Immature natural killer cell (primary cell): ENCODE measurements around the gene RNF133. TPM values are rescaled to one million over a fixed set of nuclear protein-coding genes. Genes with fewer than 3 reads are reported as not detected.

Experiments
- DNase-seq, 3 donors: peaks; one replicate each; pipeline ENCODE4 v3.0.0; 2022; ENCODE audit warnings: mixed read lengths in 1 of 3
- H3K27ac Mint-ChIP-seq, 6 donors: one replicate each; pipeline ENCODE4 v1.8.0; 2020; ENCODE audit warnings: mixed read lengths in 6 of 6, mild to moderate bottlenecking in 5 of 6, inconsistent platforms in 4 of 6, moderate library complexity in 3 of 6
- H3K27me3 Mint-ChIP-seq, 3 donors: one replicate each; pipeline ENCODE4 v1.8.0; 2020 to 2021; ENCODE audit warnings: low read depth in 3 of 3, mild to moderate bottlenecking in 3 of 3, mixed read lengths in 3 of 3, moderate library complexity in 3 of 3, inconsistent platforms in 1 of 3
- H3K36me3 Mint-ChIP-seq, 3 donors: one replicate each; pipeline ENCODE4 v1.8.0; 2020; ENCODE audit warnings: mixed read lengths in 3 of 3, inconsistent platforms in 2 of 3, mild to moderate bottlenecking in 2 of 3
- H3K4me1 Mint-ChIP-seq, 2 donors: one replicate each; pipeline ENCODE4 v1.8.0; 2020; ENCODE audit warnings: inconsistent platforms in 2 of 2, mild to moderate bottlenecking in 2 of 2, mixed read lengths in 2 of 2, moderate library complexity in 1 of 2
- H3K4me3 Mint-ChIP-seq, 5 donors: one replicate each; pipeline ENCODE4 v1.8.0; 2020; ENCODE audit warnings: mild to moderate bottlenecking in 5 of 5, mixed read lengths in 5 of 5, inconsistent platforms in 3 of 5, moderate library complexity in 3 of 5
- H3K9me3 Mint-ChIP-seq, 6 donors: one replicate each; pipeline ENCODE4 v1.8.0; 2020; ENCODE audit warnings: mild to moderate bottlenecking in 6 of 6, mixed read lengths in 6 of 6, inconsistent platforms in 4 of 6, moderate library complexity in 3 of 6
- polyA plus RNA-seq, 3 donors: library from polyadenylated mRNA; unstranded; fragments of 300-500 nt; fragmentation: Illumina TruSeq; gene quantifications; one replicate each; pipeline ENCODE4 v1.2.3, GENCODE V29; 2021

The RNF133 gene, protein sequence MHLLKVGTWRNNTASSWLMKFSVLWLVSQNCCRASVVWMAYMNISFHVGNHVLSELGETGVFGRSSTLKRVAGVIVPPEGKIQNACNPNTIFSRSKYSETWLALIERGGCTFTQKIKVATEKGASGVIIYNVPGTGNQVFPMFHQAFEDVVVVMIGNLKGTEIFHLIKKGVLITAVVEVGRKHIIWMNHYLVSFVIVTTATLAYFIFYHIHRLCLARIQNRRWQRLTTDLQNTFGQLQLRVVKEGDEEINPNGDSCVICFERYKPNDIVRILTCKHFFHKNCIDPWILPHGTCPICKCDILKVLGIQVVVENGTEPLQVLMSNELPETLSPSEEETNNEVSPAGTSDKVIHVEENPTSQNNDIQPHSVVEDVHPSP
- polyA plus RNA-seq, result not detected

DNA sequence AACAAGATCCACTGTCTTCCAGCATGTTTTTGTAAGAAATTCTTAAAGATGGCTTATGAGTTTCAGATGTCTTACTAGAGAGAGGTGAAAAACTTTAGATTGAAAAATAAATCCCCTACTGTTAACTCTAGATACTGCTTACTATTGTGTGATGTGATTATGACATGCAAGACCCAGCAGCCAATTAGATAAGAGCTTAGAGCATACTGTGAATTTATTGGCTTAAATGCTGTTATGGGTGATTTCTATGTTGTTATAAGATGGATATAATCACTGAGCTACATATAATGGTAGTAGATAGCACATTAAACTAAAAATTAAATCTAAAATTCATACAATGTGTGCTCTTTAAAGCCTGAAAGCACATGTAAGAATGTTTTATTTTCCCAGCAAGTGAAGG is at the start of gene RNF133:
Gene RNF133 (minus strand): TSS at position 101 of the 400 bp plus-strand sequence. CDS start 199 bp downstream, outside the sequence.
- H3K27me3 Mint-ChIP-seq, result peaks cover 0 to 2% (median 0%) of the 10 kb centered on the region in 3 donors
- H3K36me3 Mint-ChIP-seq, result no peaks in the 10 kb centered on the region
- H3K4me3 Mint-ChIP-seq, result no peak within 1 kb of the TSS
- peaks cover 12 to 46% (median 19%) of the 10 kb centered on the region in 6 donors for H3K9me3 Mint-ChIP-seq
- no peak within 1 kb of the TSS for H3K27ac Mint-ChIP-seq
- DNase-seq, result no peak
- no peaks in the 10 kb centered on the region for H3K4me1 Mint-ChIP-seq

DNA sequence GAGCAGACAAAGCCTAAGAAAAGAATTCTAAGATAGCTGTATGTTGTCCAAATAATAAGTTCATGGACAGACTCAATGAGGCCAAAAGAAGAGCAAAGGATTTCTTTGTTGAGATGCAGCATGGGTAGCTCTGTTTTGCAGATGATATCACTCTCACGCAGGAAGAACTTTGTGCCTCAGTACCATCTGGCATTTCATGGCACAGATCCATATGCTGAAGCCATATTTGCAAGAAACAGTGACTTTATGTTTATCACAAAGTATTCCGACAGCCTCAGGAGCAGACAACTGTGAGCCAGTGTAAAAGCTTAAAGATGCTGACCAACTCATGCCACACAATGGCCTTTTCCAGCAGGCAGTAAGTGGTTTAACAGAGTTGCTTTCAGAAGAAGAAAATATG is 49.3 kb upstream of the RNF133 start:
- Mint-ChIP-seq H3K36me3 (no peaks in the 10 kb centered on the region), H3K9me3 (peaks cover 4 to 19% (median 13%) of the 10 kb centered on the region in 6 donors), H3K27me3 (peaks cover 0 to 1% (median 0%) of the 10 kb centered on the region in 3 donors), H3K4me3 (no peak overlapping the region), H3K27ac (no peak overlapping the region), H3K4me1 (no peaks in the 10 kb centered on the region)
- no peak for DNase-seq

GRCh38 chr7:122746948-122747347 is 48.0 kb upstream of the RNF133 start:
- Mint-ChIP-seq H3K9me3 (peaks cover 4 to 21% (median 12%) of the 10 kb centered on the region in 6 donors), H3K27me3 (peaks cover 0 to 1% (median 0%) of the 10 kb centered on the region in 3 donors), H3K4me3 (no peak overlapping the region), H3K27ac (no peak overlapping the region), H3K4me1 (no peaks in the 10 kb centered on the region), H3K36me3 (no peaks in the 10 kb centered on the region)
- no peak for DNase-seq

DNA sequence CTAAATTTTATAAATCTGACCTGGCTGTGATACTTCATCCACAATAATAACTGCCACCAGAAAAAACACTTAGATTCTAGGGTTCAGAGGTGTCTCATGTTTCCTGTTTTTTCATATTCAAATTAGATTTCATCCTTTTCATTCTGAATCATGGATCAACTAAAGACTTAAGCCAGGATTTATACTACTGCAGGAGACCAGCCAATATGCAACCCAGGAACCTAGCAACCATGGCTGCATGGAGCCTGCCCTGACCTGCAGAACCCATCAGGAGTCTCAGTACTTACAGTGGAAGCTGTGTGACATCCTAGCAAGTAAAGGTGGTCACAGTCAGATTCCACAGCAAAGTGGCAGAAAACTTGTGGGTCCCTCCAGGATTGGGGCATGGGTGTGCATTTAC is 44.3 kb upstream of the RNF133 start:
- Mint-ChIP-seq H3K36me3 (no peaks in the 10 kb centered on the region), H3K27me3 (peaks cover 0 to 1% (median 0%) of the 10 kb centered on the region in 3 donors), H3K4me3 (no peak overlapping the region), H3K9me3 (peaks cover under 1 to 24% (median 13%) of the 10 kb centered on the region in 6 donors), H3K27ac (no peak overlapping the region), H3K4me1 (no peaks in the 10 kb centered on the region)
- DNase-seq, result no peak

GRCh38 chr7:122738947-122739346 is 40.0 kb upstream of the RNF133 start:
- no peaks in the 10 kb centered on the region for H3K36me3 Mint-ChIP-seq
- H3K4me1 Mint-ChIP-seq, result no peaks in the 10 kb centered on the region
- no peaks in the 10 kb centered on the region for H3K27me3 Mint-ChIP-seq
- H3K9me3 Mint-ChIP-seq, result peaks cover 2 to 41% (median 9%) of the 10 kb centered on the region in 6 donors
- no peak overlapping the region for H3K27ac Mint-ChIP-seq
- no peak overlapping the region for H3K4me3 Mint-ChIP-seq
- DNase-seq, result no peak

- DNase-seq, result no peak
- H3K4me3 Mint-ChIP-seq, result no peak overlapping the region
- H3K9me3 Mint-ChIP-seq, result peaks cover 4 to 43% (median 10%) of the 10 kb centered on the region in 6 donors
- no peak overlapping the region for H3K27ac Mint-ChIP-seq
- H3K4me1 Mint-ChIP-seq, result no peaks in the 10 kb centered on the region
- no peaks in the 10 kb centered on the region for H3K36me3 Mint-ChIP-seq
- no peaks in the 10 kb centered on the region for H3K27me3 Mint-ChIP-seq
Measured at GRCh38 chr7:122736183-122736582, 37.3 kb upstream of the RNF133 start.

DNA sequence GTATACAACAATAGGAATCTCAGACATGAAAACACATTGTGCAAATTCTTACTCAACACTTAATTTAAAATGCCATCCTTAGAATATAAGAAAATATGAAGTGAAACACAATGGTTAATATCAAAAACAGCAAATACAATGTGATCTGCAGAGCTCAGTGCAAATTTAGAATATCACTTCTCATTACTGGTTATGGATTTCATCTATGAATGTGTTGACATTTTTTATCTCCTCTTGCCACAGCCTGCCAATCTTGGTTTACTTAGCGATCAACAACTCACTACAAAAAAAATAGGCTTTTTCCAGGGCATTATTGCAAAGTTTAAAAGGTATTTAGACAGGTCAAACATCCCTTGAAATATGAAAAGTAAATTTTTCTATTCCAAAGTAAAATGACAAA is 28.8 kb upstream of the RNF133 start:
- H3K4me1 Mint-ChIP-seq, result no peaks in the 10 kb centered on the region
- H3K9me3 Mint-ChIP-seq, result peaks cover 5 to 41% (median 10%) of the 10 kb centered on the region in 6 donors
- no peak for DNase-seq
- H3K27ac Mint-ChIP-seq, result no peak overlapping the region
- H3K36me3 Mint-ChIP-seq, result no peaks in the 10 kb centered on the region
- H3K27me3 Mint-ChIP-seq, result no peaks in the 10 kb centered on the region
- H3K4me3 Mint-ChIP-seq, result no peak overlapping the region

GRCh38 chr7:122727354-122727753 is 28.4 kb upstream of the RNF133 start:
- no peaks in the 10 kb centered on the region for H3K36me3 Mint-ChIP-seq
- H3K27me3 Mint-ChIP-seq, result no peaks in the 10 kb centered on the region
- peaks cover 5 to 41% (median 10%) of the 10 kb centered on the region in 6 donors for H3K9me3 Mint-ChIP-seq
- no peaks in the 10 kb centered on the region for H3K4me1 Mint-ChIP-seq
- no peak overlapping the region for H3K4me3 Mint-ChIP-seq
- no peak for DNase-seq
- no peak overlapping the region for H3K27ac Mint-ChIP-seq

DNA sequence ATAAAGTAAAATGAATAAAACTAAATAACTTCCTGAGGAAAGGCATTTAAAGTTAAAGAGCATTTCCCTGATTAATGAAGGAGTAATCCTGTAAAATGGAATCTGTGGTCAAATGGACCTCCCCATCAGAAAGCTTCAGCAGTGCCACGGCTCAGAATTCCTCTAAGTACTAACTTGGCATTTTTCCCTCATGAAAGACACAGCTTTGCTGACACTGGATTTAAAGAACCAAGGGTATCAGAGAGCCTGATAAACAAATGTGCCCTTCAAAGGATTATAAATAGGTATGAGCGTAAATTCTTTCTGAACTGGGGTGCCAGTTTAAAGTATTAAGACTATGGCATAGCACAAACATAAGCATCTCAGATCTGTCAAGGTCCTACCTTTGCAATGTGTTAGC is 28.0 kb upstream of the RNF133 start:
- peaks cover 5 to 40% (median 10%) of the 10 kb centered on the region in 6 donors for H3K9me3 Mint-ChIP-seq
- no peaks in the 10 kb centered on the region for H3K27me3 Mint-ChIP-seq
- no peak overlapping the region for H3K27ac Mint-ChIP-seq
- no peaks in the 10 kb centered on the region for H3K36me3 Mint-ChIP-seq
- no peak for DNase-seq
- H3K4me3 Mint-ChIP-seq, result no peak overlapping the region
- H3K4me1 Mint-ChIP-seq, result no peaks in the 10 kb centered on the region

GRCh38 chr7:122724366-122724765 is 25.4 kb upstream of the RNF133 start:
- Mint-ChIP-seq H3K27me3 (no peaks in the 10 kb centered on the region), H3K4me3 (no peak overlapping the region), H3K9me3 (peaks cover 2 to 35% (median 12%) of the 10 kb centered on the region in 6 donors), H3K36me3 (no peaks in the 10 kb centered on the region), H3K27ac (no peak overlapping the region), H3K4me1 (no peaks in the 10 kb centered on the region)
- DNase-seq, result no peak

DNA sequence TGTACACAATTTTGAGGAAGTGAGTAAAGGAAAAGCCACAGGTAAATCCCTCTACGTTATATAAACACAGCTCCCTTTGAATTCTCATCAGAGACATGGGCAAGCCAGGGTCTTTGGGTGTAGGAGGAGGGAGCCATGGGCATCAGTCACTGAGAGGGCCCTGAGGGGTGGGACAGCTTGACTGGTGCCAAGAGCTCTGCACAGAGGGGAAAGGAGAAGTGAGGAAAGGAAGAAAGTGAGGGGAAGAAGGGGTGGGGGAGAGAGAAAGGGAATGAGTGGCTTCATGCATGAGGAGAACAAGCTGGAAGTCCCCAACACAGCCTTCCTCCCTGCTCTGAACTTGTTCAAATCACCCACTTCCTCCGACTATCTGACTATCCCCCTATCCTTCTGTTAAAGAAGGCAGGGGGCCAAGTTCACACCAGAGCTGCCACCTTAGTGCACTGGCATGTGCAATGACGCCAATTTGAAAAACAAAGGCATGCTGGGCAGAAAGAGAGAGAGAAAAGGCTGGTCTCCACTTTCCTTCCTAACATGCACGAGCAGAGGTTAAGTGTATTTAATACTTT is 20.2 kb upstream of the RNF133 start:
- H3K4me3 Mint-ChIP-seq, result no peak overlapping the region
- peaks cover 0 to 27% (median 12%) of the 10 kb centered on the region in 6 donors for H3K9me3 Mint-ChIP-seq
- no peaks in the 10 kb centered on the region for H3K36me3 Mint-ChIP-seq
- no peak overlapping the region for H3K27ac Mint-ChIP-seq
- H3K4me1 Mint-ChIP-seq, result no peaks in the 10 kb centered on the region
- DNase-seq, result no peak
- H3K27me3 Mint-ChIP-seq, result no peaks in the 10 kb centered on the region

DNA sequence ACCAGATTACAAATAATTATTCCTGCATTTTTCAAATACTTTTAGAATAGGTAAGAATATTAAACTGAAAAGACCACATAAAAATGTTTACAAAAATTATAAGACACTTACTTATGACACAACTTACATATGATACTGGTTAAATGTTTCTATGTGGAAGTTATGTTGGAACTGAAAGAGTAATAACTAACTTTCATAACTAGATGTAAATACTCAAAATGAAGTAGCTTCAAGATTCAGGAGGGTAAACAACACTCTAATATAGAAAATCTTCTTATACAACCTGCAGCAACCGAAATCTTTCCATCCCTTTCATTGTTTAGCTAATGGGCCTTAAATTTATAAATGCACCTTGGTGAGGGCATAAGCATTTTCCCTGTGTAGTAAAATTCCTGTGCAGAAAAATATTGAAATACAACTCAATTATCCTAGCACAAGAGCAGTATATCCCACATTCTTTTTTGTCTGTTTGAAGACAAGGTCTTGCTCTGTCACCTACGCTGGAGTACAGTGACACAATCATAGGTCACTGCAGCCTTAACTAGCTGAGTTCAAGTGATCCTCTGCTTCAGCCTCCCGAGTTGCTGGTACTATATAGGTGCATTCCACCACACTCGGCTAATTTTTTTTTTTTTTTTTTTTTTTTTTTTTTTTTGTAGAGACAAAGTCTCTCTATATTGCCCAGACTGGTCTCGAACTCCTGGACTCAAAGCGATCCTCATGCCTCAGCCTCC is 18.6 kb upstream of the RNF133 start:
- Mint-ChIP-seq H3K9me3 (peaks cover 0 to 27% (median 15%) of the 10 kb centered on the region in 6 donors), H3K4me3 (no peak overlapping the region), H3K4me1 (no peaks in the 10 kb centered on the region), H3K36me3 (no peaks in the 10 kb centered on the region), H3K27ac (no peak overlapping the region), H3K27me3 (no peaks in the 10 kb centered on the region)
- no peak for DNase-seq

DNA sequence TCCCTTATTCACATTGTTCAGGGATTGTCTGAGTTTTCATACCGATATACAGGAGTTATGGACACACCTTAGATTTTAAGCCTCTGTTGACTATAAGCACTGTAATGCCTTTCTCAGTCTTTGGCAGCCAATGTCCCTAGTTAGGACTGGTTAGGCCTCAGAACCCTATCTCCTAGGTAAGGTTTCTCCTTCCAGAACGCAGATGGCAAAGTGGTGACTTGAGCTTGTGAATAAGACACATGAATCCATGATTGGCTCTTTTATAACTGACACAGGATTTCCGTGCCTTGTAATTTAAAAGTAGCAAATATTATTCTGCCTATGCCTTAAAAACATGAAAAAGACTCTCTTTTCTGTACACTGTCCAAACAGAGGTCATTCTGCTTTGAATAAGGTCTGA is 16.3 kb upstream of the RNF133 start:
- Mint-ChIP-seq H3K27ac (no peak overlapping the region), H3K9me3 (peaks cover 2 to 30% (median 14%) of the 10 kb centered on the region in 6 donors), H3K27me3 (no peaks in the 10 kb centered on the region), H3K36me3 (no peaks in the 10 kb centered on the region), H3K4me1 (no peaks in the 10 kb centered on the region), H3K4me3 (no peak overlapping the region)
- no peak for DNase-seq

DNA sequence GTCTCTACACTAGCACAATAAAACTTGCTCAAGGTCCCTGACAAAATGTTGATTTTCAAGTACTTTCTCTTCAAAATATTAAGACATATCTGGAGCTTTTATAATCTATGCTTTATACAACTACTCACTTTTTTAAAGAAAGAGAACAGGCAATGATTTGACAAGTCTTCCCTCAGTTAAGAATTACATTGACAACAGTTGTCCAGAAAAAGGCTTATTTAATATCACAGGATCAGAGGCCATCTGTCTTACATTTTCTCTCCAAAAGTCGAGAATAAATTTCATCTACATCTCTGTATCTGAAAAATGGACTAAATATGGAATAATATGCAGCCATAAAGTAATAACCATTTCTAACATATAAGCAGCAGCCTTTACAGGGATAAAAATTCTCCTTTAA is 12.0 kb upstream of the RNF133 start:
- H3K27ac Mint-ChIP-seq, result no peak overlapping the region
- peaks cover 0 to 28% (median 14%) of the 10 kb centered on the region in 6 donors for H3K9me3 Mint-ChIP-seq
- DNase-seq, result no peak
- H3K27me3 Mint-ChIP-seq, result no peaks in the 10 kb centered on the region
- no peaks in the 10 kb centered on the region for H3K4me1 Mint-ChIP-seq
- H3K36me3 Mint-ChIP-seq, result no peaks in the 10 kb centered on the region
- no peak overlapping the region for H3K4me3 Mint-ChIP-seq
